ENCODE results near the gene MGMT. TPM values are rescaled to one million over a fixed set of nuclear protein-coding genes. Genes with fewer than 3 reads are reported as not detected.

MGMT gene
- 10 to 100 TPM; 18.5 to 21.2 TPM for total RNA-seq
- 10 to 100 TPM; 27.6 to 31.3 TPM for polyA plus RNA-seq

DNA sequence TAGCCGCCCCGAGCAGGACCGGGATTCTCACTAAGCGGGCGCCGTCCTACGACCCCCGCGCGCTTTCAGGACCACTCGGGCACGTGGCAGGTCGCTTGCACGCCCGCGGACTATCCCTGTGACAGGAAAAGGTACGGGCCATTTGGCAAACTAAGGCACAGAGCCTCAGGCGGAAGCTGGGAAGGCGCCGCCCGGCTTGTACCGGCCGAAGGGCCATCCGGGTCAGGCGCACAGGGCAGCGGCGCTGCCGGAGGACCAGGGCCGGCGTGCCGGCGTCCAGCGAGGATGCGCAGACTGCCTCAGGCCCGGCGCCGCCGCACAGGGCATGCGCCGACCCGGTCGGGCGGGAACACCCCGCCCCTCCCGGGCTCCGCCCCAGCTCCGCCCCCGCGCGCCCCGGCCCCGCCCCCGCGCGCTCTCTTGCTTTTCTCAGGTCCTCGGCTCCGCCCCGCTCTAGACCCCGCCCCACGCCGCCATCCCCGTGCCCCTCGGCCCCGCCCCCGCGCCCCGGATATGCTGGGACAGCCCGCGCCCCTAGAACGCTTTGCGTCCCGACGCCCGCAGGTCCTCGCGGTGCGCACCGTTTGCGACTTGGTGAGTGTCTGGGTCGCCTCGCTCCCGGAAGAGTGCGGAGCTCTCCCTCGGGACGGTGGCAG is at the start of gene MGMT:
TSS of gene MGMT (plus strand) at position 539 of the 656 bp plus-strand sequence.
- intact Hi-C loops (cut with micrococcal nuclease), result loop anchor here (1.0 to 10.0 kb wide), 5 partner anchors 432 to 1342 kb away; partner anchors contain the start of gene MKI67
- H3K4me1 ChIP-seq (ENCODE audit: insufficient read depth, low read length), result peaks cover 17% of the 10 kb centered on the region
- peak; percentile 94 to 98 (median 95) for DNase-seq
- ChIA-PET POLR2A (ENCODE audit: partially characterized antibody) (interaction anchor here (0.6 to 2.2 kb wide), 5 partner anchors 24 to 835 kb away, joined by 3 to 29 read pairs (median 3); partner anchors contain the start of gene C10orf143), CTCF (ENCODE audit: partially characterized antibody) (interaction anchor here (1.3 kb wide), 1 partner anchor 644 kb away, joined by 3 read pairs; the partner anchor contains the start of gene C10orf143)
- H3K4me3 ChIP-seq (ENCODE audit: low read length in 2 of 2), result peak within 1 kb of the TSS; percentile 20 to 80
- no peaks in the 10 kb centered on the region for H3K36me3 ChIP-seq (ENCODE audit: insufficient read depth, low read length)
- no peaks in the 10 kb centered on the region for H3K9me3 ChIP-seq (ENCODE audit: control insufficient read depth in 1 of 2, low read length in 2 of 2)
- H3K9me3 Mint-ChIP-seq, result no peaks in the 10 kb centered on the region
- H3K36me3 Mint-ChIP-seq, result peaks cover 12 to 15% of the 10 kb centered on the region in 2 donors
- peak within 1 kb of the TSS; percentile 78 to 88 (median 84) for H3K27ac Mint-ChIP-seq
- peaks cover 7 to 27% (median 14%) of the 10 kb centered on the region in 4 donors for H3K4me1 Mint-ChIP-seq
- H3K4me3 Mint-ChIP-seq, result peak within 1 kb of the TSS; percentile 82 to 90 (median 86)
- no peaks in the 10 kb centered on the region for H3K27me3 ChIP-seq (ENCODE audit: insufficient read depth, low read length)
- peak within 1 kb of the TSS; percentile 68 for H3K27ac ChIP-seq (ENCODE audit: low read depth, low read length)
- H3K27me3 Mint-ChIP-seq, result peaks cover 0 to 2% of the 10 kb centered on the region in 2 donors

DNA sequence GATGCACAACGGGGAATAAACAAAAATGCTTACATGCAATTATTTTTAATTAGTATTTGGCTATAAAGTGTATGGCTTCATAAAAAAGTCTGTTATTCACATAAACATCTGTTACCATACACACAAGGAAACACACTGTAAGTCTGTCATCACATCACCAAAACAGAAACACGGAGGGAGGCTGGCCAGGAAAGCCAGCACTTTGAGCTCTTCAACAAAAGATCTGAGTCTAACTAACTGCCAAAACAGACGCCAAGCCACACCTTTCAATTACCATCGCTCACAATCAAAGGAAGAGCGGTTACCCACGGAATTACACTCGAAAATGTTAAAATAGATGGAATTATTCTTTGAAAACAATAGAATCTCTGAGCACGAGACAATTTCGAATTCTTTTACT is 49.2 kb upstream of the MGMT start:
- DNase-seq, result no peak
- H3K27ac ChIP-seq (ENCODE audit: low read depth, low read length), result no peak overlapping the region
- no peaks in the 10 kb centered on the region for H3K4me1 ChIP-seq (ENCODE audit: insufficient read depth, low read length)
- no peaks in the 10 kb centered on the region for H3K27me3 ChIP-seq (ENCODE audit: insufficient read depth, low read length)
- H3K4me3 ChIP-seq (ENCODE audit: low read length in 2 of 2), result no peak overlapping the region
- Mint-ChIP-seq H3K36me3 (no peaks in the 10 kb centered on the region), H3K27ac (no peak overlapping the region), H3K9me3 (no peaks in the 10 kb centered on the region), H3K27me3 (peaks cover 4% of the 10 kb centered on the region in 2 donors), H3K4me1 (no peaks in the 10 kb centered on the region), H3K4me3 (no peak overlapping the region)
- ChIA-PET CTCF (ENCODE audit: partially characterized antibody) (no interaction called here), POLR2A (ENCODE audit: partially characterized antibody) (no interaction called here)
- H3K36me3 ChIP-seq (ENCODE audit: insufficient read depth, low read length), result no peaks in the 10 kb centered on the region
- intact Hi-C loops (cut with micrococcal nuclease), result no loop called here
- H3K9me3 ChIP-seq (ENCODE audit: control insufficient read depth in 1 of 2, low read length in 2 of 2), result no peaks in the 10 kb centered on the region

DNA sequence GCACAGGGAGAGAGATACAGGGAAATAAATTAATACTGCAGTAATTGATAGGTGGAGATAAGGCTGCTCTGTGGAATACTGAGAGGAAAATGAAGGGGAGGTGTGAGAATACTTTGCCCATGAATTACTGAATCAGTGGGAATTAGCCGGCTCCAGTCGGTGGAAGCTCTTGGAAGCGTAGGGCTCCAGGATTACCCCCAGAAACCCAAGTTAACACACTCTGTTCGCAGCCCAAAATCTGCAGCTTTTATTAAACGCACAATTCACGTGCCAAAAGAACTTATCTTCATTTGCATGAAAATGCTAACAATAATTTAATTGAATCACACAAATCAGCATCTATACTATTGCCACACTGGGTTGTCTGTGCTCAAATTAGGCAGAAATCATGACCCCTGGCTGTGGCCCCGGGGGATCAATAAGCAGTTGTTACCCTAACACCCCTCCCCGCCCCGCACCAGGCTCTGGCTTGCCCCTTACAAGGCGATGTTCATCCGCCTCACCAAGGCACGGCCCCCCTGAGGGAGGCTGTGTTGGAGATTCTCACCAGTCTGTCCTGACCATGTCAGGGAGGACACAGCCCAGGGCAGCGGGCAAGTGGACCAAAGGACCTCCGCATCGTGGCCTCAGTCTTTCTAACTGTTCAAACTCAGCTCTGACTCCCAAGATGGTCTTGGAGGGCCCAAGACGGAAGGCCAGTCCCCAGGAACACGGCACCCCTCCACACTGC is 48.4 kb upstream of the MGMT start:
- Histone ChIP-seq H3K36me3 (ENCODE audit: insufficient read depth, low read length) (no peaks in the 10 kb centered on the region), H3K4me1 (ENCODE audit: insufficient read depth, low read length) (no peaks in the 10 kb centered on the region), H3K27ac (ENCODE audit: low read depth, low read length) (no peak overlapping the region), H3K27me3 (ENCODE audit: insufficient read depth, low read length) (no peaks in the 10 kb centered on the region), H3K9me3 (ENCODE audit: control insufficient read depth in 1 of 2, low read length in 2 of 2) (no peaks in the 10 kb centered on the region), H3K4me3 (ENCODE audit: low read length in 2 of 2) (no peak overlapping the region)
- no peaks in the 10 kb centered on the region for H3K36me3 Mint-ChIP-seq
- DNase-seq, result no peak
- CTCF ChIA-PET (ENCODE audit: partially characterized antibody), result no interaction called here
- H3K9me3 Mint-ChIP-seq, result no peaks in the 10 kb centered on the region
- no peaks in the 10 kb centered on the region for H3K4me1 Mint-ChIP-seq
- POLR2A ChIA-PET (ENCODE audit: partially characterized antibody), result no interaction called here
- H3K27me3 Mint-ChIP-seq, result peaks cover 4% of the 10 kb centered on the region in 2 donors
- no peak overlapping the region for H3K4me3 Mint-ChIP-seq
- intact Hi-C loops (cut with micrococcal nuclease), result no loop called here
- H3K27ac Mint-ChIP-seq, result no peak overlapping the region

DNA sequence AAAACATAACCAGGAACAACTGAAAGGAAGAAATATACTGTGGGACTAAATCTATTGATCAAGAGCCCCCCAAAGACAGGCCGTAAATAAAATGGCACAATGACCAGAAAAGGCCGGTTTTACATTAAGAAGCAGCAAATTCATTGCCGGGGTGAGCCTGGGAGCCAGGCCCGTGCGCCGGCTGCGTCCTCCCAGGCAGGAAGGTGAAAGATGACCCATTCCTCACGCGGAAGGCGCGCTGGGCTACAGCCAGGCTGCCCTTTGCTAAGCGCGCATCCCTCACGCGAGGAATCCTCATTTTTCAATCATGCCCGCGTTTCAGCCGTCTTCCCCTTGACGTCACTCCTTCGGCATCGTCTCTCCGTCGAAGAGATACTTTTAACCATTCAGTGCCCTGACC is 47.6 kb upstream of the MGMT start:
- intact Hi-C loops (cut with micrococcal nuclease), result no loop called here
- no peaks in the 10 kb centered on the region for H3K27me3 ChIP-seq (ENCODE audit: insufficient read depth, low read length)
- Mint-ChIP-seq H3K36me3 (no peaks in the 10 kb centered on the region), H3K4me1 (no peaks in the 10 kb centered on the region), H3K27me3 (peaks cover 2 to 4% of the 10 kb centered on the region in 2 donors), H3K9me3 (no peaks in the 10 kb centered on the region), H3K27ac (no peak overlapping the region), H3K4me3 (no peak overlapping the region)
- no peak overlapping the region for H3K4me3 ChIP-seq (ENCODE audit: low read length in 2 of 2)
- H3K4me1 ChIP-seq (ENCODE audit: insufficient read depth, low read length), result no peaks in the 10 kb centered on the region
- no peak overlapping the region for H3K27ac ChIP-seq (ENCODE audit: low read depth, low read length)
- no peak for DNase-seq
- ChIA-PET POLR2A (ENCODE audit: partially characterized antibody) (no interaction called here), CTCF (ENCODE audit: partially characterized antibody) (no interaction called here)
- H3K9me3 ChIP-seq (ENCODE audit: control insufficient read depth in 1 of 2, low read length in 2 of 2), result no peaks in the 10 kb centered on the region
- no peaks in the 10 kb centered on the region for H3K36me3 ChIP-seq (ENCODE audit: insufficient read depth, low read length)

DNA sequence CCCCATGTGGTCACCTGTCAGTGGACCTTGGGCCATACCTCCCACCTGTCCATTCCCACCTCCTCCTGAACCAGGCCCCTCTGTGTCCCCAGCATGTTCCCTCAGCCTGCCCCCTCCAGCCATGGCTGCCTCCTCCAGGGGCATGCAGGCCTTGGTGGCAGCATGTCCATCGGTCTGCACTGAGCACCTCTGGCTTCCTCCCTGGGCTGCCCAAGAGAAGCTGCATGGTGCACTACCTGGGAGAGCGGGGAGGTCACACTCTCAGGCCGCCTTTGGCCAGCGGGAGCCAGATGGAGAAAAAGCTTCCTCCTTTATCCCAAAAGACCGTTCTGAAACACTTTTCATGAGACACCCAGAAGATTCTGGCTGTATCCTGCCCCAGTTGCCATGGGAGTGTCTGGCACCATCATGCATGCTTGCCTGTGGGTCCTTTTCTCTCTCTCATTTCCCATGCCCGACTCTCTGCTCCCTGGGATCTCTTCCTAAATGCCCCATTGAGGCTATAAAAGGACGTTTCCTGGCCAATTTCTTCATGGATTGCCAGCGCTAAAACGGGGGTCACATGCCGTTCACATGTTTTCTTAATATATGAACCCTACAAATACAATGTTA is 45.5 kb upstream of the MGMT start:
- no peak for DNase-seq
- Mint-ChIP-seq H3K4me1 (no peaks in the 10 kb centered on the region), H3K4me3 (no peak overlapping the region), H3K27ac (no peak overlapping the region), H3K9me3 (no peaks in the 10 kb centered on the region), H3K27me3 (peaks cover 5 to 7% of the 10 kb centered on the region in 2 donors), H3K36me3 (no peaks in the 10 kb centered on the region)
- Histone ChIP-seq H3K9me3 (ENCODE audit: control insufficient read depth in 1 of 2, low read length in 2 of 2) (no peaks in the 10 kb centered on the region), H3K27ac (ENCODE audit: low read depth, low read length) (no peak overlapping the region), H3K4me1 (ENCODE audit: insufficient read depth, low read length) (no peaks in the 10 kb centered on the region), H3K36me3 (ENCODE audit: insufficient read depth, low read length) (no peaks in the 10 kb centered on the region), H3K27me3 (ENCODE audit: insufficient read depth, low read length) (no peaks in the 10 kb centered on the region), H3K4me3 (ENCODE audit: low read length in 2 of 2) (no peak overlapping the region)
- intact Hi-C loops (cut with micrococcal nuclease), result no loop called here
- ChIA-PET CTCF (ENCODE audit: partially characterized antibody) (interaction anchor here (1.2 kb wide), 1 partner anchor 10 kb away, joined by 3 read pairs; no protein-coding TSS in a partner anchor), POLR2A (ENCODE audit: partially characterized antibody) (no interaction called here)

DNA sequence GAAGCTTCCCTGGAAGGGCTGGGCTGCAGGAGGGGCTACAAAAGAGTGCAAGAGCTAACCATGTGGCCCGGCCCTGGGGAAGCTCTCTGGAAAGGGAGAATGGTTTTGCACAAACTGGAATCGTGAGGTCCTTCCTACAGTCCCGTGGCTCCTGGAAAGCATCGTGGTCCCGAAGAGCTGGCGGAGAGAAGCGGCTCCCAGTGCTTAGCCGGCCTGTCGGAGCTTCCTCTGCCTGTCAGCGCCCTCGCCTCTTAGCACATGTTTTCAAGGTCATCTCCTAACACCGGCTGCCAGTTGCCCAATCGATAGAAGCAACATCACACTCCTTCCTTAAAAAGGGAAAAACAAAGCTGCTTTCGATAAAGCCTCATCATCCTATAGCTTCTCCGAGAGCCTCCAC is 42.1 kb upstream of the MGMT start:
- no peaks in the 10 kb centered on the region for H3K4me1 Mint-ChIP-seq
- no peaks in the 10 kb centered on the region for H3K27me3 ChIP-seq (ENCODE audit: insufficient read depth, low read length)
- no peaks in the 10 kb centered on the region for H3K36me3 ChIP-seq (ENCODE audit: insufficient read depth, low read length)
- H3K9me3 ChIP-seq (ENCODE audit: control insufficient read depth in 1 of 2, low read length in 2 of 2), result no peaks in the 10 kb centered on the region
- intact Hi-C loops (cut with micrococcal nuclease), result no loop called here
- H3K4me3 Mint-ChIP-seq, result no peak overlapping the region
- H3K27ac ChIP-seq (ENCODE audit: low read depth, low read length), result no peak overlapping the region
- no peak overlapping the region for H3K4me3 ChIP-seq (ENCODE audit: low read length in 2 of 2)
- H3K36me3 Mint-ChIP-seq, result no peaks in the 10 kb centered on the region
- POLR2A ChIA-PET (ENCODE audit: partially characterized antibody), result no interaction called here
- H3K27me3 Mint-ChIP-seq, result peaks cover 4 to 7% of the 10 kb centered on the region in 2 donors
- CTCF ChIA-PET (ENCODE audit: partially characterized antibody), result no interaction called here
- DNase-seq, result no peak
- no peaks in the 10 kb centered on the region for H3K4me1 ChIP-seq (ENCODE audit: insufficient read depth, low read length)
- no peaks in the 10 kb centered on the region for H3K9me3 Mint-ChIP-seq
- H3K27ac Mint-ChIP-seq, result no peak overlapping the region

DNA sequence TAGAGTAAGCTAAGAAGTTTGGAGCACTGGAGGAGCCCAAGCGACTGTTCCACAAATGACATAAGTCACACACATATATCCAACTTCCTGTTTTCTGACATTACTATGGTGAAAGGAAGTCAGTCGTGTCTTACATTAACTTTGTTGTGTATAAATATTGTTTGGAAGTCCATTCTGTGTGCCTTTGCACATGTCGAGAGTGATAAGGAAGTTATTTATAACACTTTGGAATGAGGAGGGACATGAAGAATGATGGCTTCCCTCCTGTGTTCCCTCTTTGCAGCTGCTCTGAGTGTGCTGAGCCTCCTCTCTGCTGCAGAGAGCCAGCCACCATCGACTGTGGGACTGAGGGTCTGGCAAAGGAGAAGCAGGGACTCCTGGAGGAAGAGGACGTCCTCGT is 40.4 kb upstream of the MGMT start:
- no peak overlapping the region for H3K27ac ChIP-seq (ENCODE audit: low read depth, low read length)
- no peak overlapping the region for H3K4me3 Mint-ChIP-seq
- no peaks in the 10 kb centered on the region for H3K36me3 ChIP-seq (ENCODE audit: insufficient read depth, low read length)
- CTCF ChIA-PET (ENCODE audit: partially characterized antibody), result no interaction called here
- H3K27me3 Mint-ChIP-seq, result peaks cover 3 to 7% of the 10 kb centered on the region in 2 donors
- H3K4me1 ChIP-seq (ENCODE audit: insufficient read depth, low read length), result no peaks in the 10 kb centered on the region
- POLR2A ChIA-PET (ENCODE audit: partially characterized antibody), result no interaction called here
- H3K4me1 Mint-ChIP-seq, result no peaks in the 10 kb centered on the region
- DNase-seq, result no peak
- no peaks in the 10 kb centered on the region for H3K9me3 ChIP-seq (ENCODE audit: control insufficient read depth in 1 of 2, low read length in 2 of 2)
- H3K27ac Mint-ChIP-seq, result no peak overlapping the region
- no peaks in the 10 kb centered on the region for H3K9me3 Mint-ChIP-seq
- H3K36me3 Mint-ChIP-seq, result no peaks in the 10 kb centered on the region
- H3K4me3 ChIP-seq (ENCODE audit: low read length in 2 of 2), result no peak overlapping the region
- no peaks in the 10 kb centered on the region for H3K27me3 ChIP-seq (ENCODE audit: insufficient read depth, low read length)
- intact Hi-C loops (cut with micrococcal nuclease), result no loop called here

Measured in CD4-positive, alpha-beta memory T cell (primary cell).